ENCODE results near the gene RANBP17.

- TF ChIP-seq EZH2phosphoT487 (IDR thresholded peaks at IDR 0.05; ENCODE audit: borderline replicate concordance, low read length) (no peak), EZH2 (IDR thresholded peaks at IDR 0.05; ENCODE audit: low read length, unreplicated experiment) (no peak)
- TF ChIP-seq, protein P1, sequence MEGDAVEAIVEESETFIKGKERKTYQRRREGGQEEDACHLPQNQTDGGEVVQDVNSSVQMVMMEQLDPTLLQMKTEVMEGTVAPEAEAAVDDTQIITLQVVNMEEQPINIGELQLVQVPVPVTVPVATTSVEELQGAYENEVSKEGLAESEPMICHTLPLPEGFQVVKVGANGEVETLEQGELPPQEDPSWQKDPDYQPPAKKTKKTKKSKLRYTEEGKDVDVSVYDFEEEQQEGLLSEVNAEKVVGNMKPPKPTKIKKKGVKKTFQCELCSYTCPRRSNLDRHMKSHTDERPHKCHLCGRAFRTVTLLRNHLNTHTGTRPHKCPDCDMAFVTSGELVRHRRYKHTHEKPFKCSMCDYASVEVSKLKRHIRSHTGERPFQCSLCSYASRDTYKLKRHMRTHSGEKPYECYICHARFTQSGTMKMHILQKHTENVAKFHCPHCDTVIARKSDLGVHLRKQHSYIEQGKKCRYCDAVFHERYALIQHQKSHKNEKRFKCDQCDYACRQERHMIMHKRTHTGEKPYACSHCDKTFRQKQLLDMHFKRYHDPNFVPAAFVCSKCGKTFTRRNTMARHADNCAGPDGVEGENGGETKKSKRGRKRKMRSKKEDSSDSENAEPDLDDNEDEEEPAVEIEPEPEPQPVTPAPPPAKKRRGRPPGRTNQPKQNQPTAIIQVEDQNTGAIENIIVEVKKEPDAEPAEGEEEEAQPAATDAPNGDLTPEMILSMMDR (conservative IDR thresholded peaks at IDR 0.05; ENCODE audit: low read depth, low read length) = no peak
These were observed 326.2 kb downstream of the RANBP17 start for GRCh38 chr5:171188016-171188415.
